Mesendoderm (in vitro differentiated cells): Measurements from ENCODE around the gene MMP24.
A peak's percentile ranks its signal among the peaks of the same experiment; 100 is the strongest.

Experiments
- DNase-seq: peaks from one replicate; pipeline ENCODE4 v3.0.0; 2013
- H2AK5ac ChIP-seq: 2 replicates; pipeline ENCODE4 v1.6.1; 2013; ENCODE audit warnings: low read length, inconsistent platforms
- H2BK120ac ChIP-seq: 2 replicates; pipeline ENCODE4 v1.6.1; 2013; ENCODE audit warnings: low read depth, mild to moderate bottlenecking, low read length, moderate library complexity, mixed read lengths
- H2BK15ac ChIP-seq: replicated peaks from 2 replicates; pipeline ENCODE4 v1.6.1; 2013; ENCODE audit warnings: low read depth, mild to moderate bottlenecking, moderate library complexity
- H2BK5ac ChIP-seq: 2 replicates; pipeline ENCODE4 v1.6.1; 2013; ENCODE audit warnings: low read length, inconsistent platforms
- H3K18ac ChIP-seq: 2 replicates; pipeline ENCODE4 v1.6.1; 2013; ENCODE audit warnings: mild to moderate bottlenecking, low read length, mixed read lengths
- H3K23ac ChIP-seq: one replicate; pipeline ENCODE4 v1.6.1; 2013; ENCODE audit warnings: low read length
- H3K27ac ChIP-seq: 2 replicates; pipeline ENCODE4 v1.5.1; 2013; ENCODE audit warnings: low read depth, mild to moderate bottlenecking, inconsistent platforms, low read length, moderate library complexity
- H3K27me3 ChIP-seq: 2 replicates; pipeline ENCODE4 v1.6.1; 2013; ENCODE audit warnings: low read length, control low read depth, mild to moderate bottlenecking, inconsistent platforms; ENCODE audit not compliant: insufficient read depth, poor library complexity
- H3K36me3 ChIP-seq: 2 replicates; pipeline ENCODE4 v1.6.1; 2013; ENCODE audit warnings: low read length, inconsistent platforms; ENCODE audit not compliant: control insufficient read depth, insufficient read depth
- H3K4ac ChIP-seq: one replicate; pipeline ENCODE4 v1.6.1; 2013; ENCODE audit warnings: low read depth, mild to moderate bottlenecking, low read length, moderate library complexity
- H3K4me1 ChIP-seq: 2 replicates; pipeline ENCODE4 v1.6.1; 2013; ENCODE audit warnings: low read depth, low read length, inconsistent platforms; ENCODE audit not compliant: control insufficient read depth
- H3K4me2 ChIP-seq: 2 replicates; pipeline ENCODE4 v1.6.1; 2013; ENCODE audit warnings: low read length
- H3K4me3 ChIP-seq: 2 replicates; pipeline ENCODE4 v1.5.1; 2013; ENCODE audit warnings: mild to moderate bottlenecking, low read length
- H3K56ac ChIP-seq: one replicate; pipeline ENCODE4 v1.6.1; 2013; ENCODE audit warnings: low read length
- H3K79me1 ChIP-seq: 2 replicates; pipeline ENCODE4 v1.6.1; 2013; ENCODE audit warnings: low read length, inconsistent platforms
- H3K79me2 ChIP-seq: 2 replicates; pipeline ENCODE4 v1.6.1; 2013; ENCODE audit warnings: mild to moderate bottlenecking, low read length; ENCODE audit not compliant: control insufficient read depth, insufficient read depth
- H3K9ac ChIP-seq: 2 replicates; pipeline ENCODE4 v1.6.1; 2013; ENCODE audit warnings: low read length, inconsistent platforms
- H4K5ac ChIP-seq: one replicate; pipeline ENCODE4 v1.6.1; 2013; ENCODE audit warnings: low read length
- H4K8ac ChIP-seq: one replicate; pipeline ENCODE4 v1.6.1; 2013; ENCODE audit warnings: low read depth, mild to moderate bottlenecking, control low read depth, low read length, moderate library complexity
- WGBS: extraction: QIAGEN DNeasy Blood & Tissue Kit; methylation state at CpG from one replicate; pipeline ENCODE4 v1.1.7; 2013; ENCODE audit warnings: low lambda C conversion rate, missing lambda C conversion rate; ENCODE audit not compliant: insufficient coverage; ENCODE audit errors: extremely low coverage; 5-methylcytosine and 5-hydroxymethylcytosine counted together

The MMP24 gene

GRCh38 chr20:35307666-35308653 lies 81.5 kb downstream of the MMP24 start:
- H4K5ac ChIP-seq = no peak overlapping the region

GRCh38 chr20:35311409-35311808 lies 84.9 kb downstream of the MMP24 start:
- Histone ChIP-seq H3K9ac (no peak overlapping the region), H2BK120ac (peak overlapping the region; percentile 57), H2BK5ac (no peak overlapping the region), H3K4me3 (no peak overlapping the region), H3K27ac (no peak overlapping the region), H3K23ac (no peak overlapping the region), H3K36me3 (no peaks in the 10 kb centered on the region), H3K79me2 (no peaks in the 10 kb centered on the region), H3K4me1 (peaks cover 3% of the 10 kb centered on the region), H2BK15ac (no peak overlapping the region), H3K4ac (no peak overlapping the region), H2AK5ac (no peak overlapping the region), H3K4me2 (no peak overlapping the region), H4K5ac (no peak overlapping the region), H3K79me1 (no peaks in the 10 kb centered on the region), H3K27me3 (no peaks in the 10 kb centered on the region), H4K8ac (no peak overlapping the region), H3K56ac (no peak overlapping the region), H3K18ac (no peak overlapping the region)
- WGBS = no CpG with 5 or more reads among the region's 2 CpGs
- DNase-seq = peak; percentile 58

More at GRCh38 chr20:35307666-35308653, 81.5 kb downstream of the MMP24 start:
- no peak overlapping the region for H3K18ac ChIP-seq
- no peak for DNase-seq
- H3K4me2 ChIP-seq = no peak overlapping the region
- no peaks in the 10 kb centered on the region for H3K79me1 ChIP-seq
- no peak overlapping the region for H3K27ac ChIP-seq
- H3K9ac ChIP-seq = no peak overlapping the region
- no peak overlapping the region for H3K4ac ChIP-seq
- H3K23ac ChIP-seq = no peak overlapping the region
- H3K56ac ChIP-seq = no peak overlapping the region
- H3K79me2 ChIP-seq = no peaks in the 10 kb centered on the region
- no peak overlapping the region for H2BK5ac ChIP-seq
- no peak overlapping the region for H2BK120ac ChIP-seq
- H3K36me3 ChIP-seq = no peaks in the 10 kb centered on the region
- H4K8ac ChIP-seq = no peak overlapping the region
- H3K4me1 ChIP-seq = peaks cover 6% of the 10 kb centered on the region
- H2AK5ac ChIP-seq = no peak overlapping the region
- H3K4me3 ChIP-seq = no peak overlapping the region
- H2BK15ac ChIP-seq = no peak overlapping the region
- no peaks in the 10 kb centered on the region for H3K27me3 ChIP-seq
- WGBS = no CpG with 5 or more reads among the region's 13 CpGs

- peaks cover 3% of the 10 kb centered on the region for H3K4me1 ChIP-seq
- no peak for DNase-seq
- 100% methylated on average over 1 of the region's 5 CpGs for WGBS
- H2BK120ac ChIP-seq = peak overlapping the region; percentile 57
- no peaks in the 10 kb centered on the region for H3K79me2 ChIP-seq
- no peak overlapping the region for H3K18ac ChIP-seq
- H4K8ac ChIP-seq = no peak overlapping the region
- H3K23ac ChIP-seq = no peak overlapping the region
- no peak overlapping the region for H2BK5ac ChIP-seq
- no peak overlapping the region for H3K4me2 ChIP-seq
- H2BK15ac ChIP-seq = no peak overlapping the region
- H3K27ac ChIP-seq = no peak overlapping the region
- no peak overlapping the region for H3K9ac ChIP-seq
- H4K5ac ChIP-seq = no peak overlapping the region
- no peak overlapping the region for H3K56ac ChIP-seq
- no peak overlapping the region for H2AK5ac ChIP-seq
- H3K4ac ChIP-seq = no peak overlapping the region
- no peaks in the 10 kb centered on the region for H3K36me3 ChIP-seq
- no peaks in the 10 kb centered on the region for H3K27me3 ChIP-seq
- H3K4me3 ChIP-seq = no peak overlapping the region
- no peaks in the 10 kb centered on the region for H3K79me1 ChIP-seq
Measured at GRCh38 chr20:35311822-35312221, 85.3 kb downstream of the MMP24 start.

- Histone ChIP-seq H3K4ac (no peak overlapping the region), H3K36me3 (no peaks in the 10 kb centered on the region), H4K5ac (no peak overlapping the region), H3K4me2 (no peak overlapping the region), H3K23ac (no peak overlapping the region), H3K4me1 (peaks cover 3% of the 10 kb centered on the region), H3K9ac (no peak overlapping the region), H2AK5ac (no peak overlapping the region), H3K27me3 (no peaks in the 10 kb centered on the region), H2BK15ac (no peak overlapping the region), H3K79me2 (no peaks in the 10 kb centered on the region), H3K27ac (no peak overlapping the region), H3K56ac (no peak overlapping the region), H3K79me1 (no peaks in the 10 kb centered on the region), H3K18ac (no peak overlapping the region), H4K8ac (no peak overlapping the region), H2BK120ac (no peak overlapping the region), H3K4me3 (no peak overlapping the region), H2BK5ac (no peak overlapping the region)
- DNase-seq = peak; percentile 86
- WGBS = no CpG with 5 or more reads among the region's 1 CpG
Measured at GRCh38 chr20:35312318-35312717, 85.8 kb downstream of the MMP24 start.

- H3K4me2 ChIP-seq = no peak overlapping the region
- H3K27me3 ChIP-seq = no peaks in the 10 kb centered on the region
- H3K79me2 ChIP-seq = no peaks in the 10 kb centered on the region
- no peak overlapping the region for H4K8ac ChIP-seq
- no peak overlapping the region for H4K5ac ChIP-seq
- peaks cover 3% of the 10 kb centered on the region for H3K4me1 ChIP-seq
- H2BK120ac ChIP-seq = no peak overlapping the region
- H2BK5ac ChIP-seq = no peak overlapping the region
- H3K18ac ChIP-seq = no peak overlapping the region
- H3K27ac ChIP-seq = no peak overlapping the region
- no peaks in the 10 kb centered on the region for H3K79me1 ChIP-seq
- no peak overlapping the region for H3K9ac ChIP-seq
- H2BK15ac ChIP-seq = no peak overlapping the region
- no peak overlapping the region for H3K23ac ChIP-seq
- WGBS = no CpG with 5 or more reads among the region's 3 CpGs
- peak overlapping the region; percentile 38 for H3K56ac ChIP-seq
- DNase-seq = no peak
- H3K4me3 ChIP-seq = no peak overlapping the region
- no peak overlapping the region for H3K4ac ChIP-seq
- H2AK5ac ChIP-seq = no peak overlapping the region
- H3K36me3 ChIP-seq = no peaks in the 10 kb centered on the region
Measured at GRCh38 chr20:35314816-35315631, 88.5 kb downstream of the MMP24 start.
